Stimulated activated CD8-positive, alpha-beta memory T cell treated with anti-CD3 and anti-CD28 coated beads, Interleukin-4, amount 100 ng/mL, for 1 hour (primary cell): ENCODE measurements around the gene BET1.

ENCODE experiments used
- DNase-seq, 2 donors: peaks; one replicate each; pipeline ENCODE4 v3.0.0-alpha.2; 2020; ENCODE audit warnings: low read depth in 2 of 2, low spot score in 1 of 2

The BET1 gene

DNA sequence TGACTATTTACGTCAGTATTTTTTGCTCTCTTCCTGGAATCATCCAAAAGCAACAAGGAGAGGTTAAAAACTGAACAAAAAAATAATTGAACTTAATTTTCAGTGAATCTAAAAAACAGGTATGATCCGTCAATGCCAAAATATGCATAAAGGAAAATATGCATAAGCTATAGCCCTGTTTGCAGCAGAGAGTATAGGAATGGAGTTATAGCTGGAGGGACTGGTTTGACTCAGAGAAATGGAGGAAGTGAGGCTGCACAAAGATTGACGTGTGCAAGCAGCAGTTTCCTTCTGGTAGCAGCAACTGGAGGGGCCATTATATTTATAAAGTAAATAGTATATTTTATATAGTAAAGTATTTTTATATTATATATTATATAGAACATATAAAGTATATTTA lies 45.5 kb downstream of the BET1 start:
- no peak for DNase-seq

DNA sequence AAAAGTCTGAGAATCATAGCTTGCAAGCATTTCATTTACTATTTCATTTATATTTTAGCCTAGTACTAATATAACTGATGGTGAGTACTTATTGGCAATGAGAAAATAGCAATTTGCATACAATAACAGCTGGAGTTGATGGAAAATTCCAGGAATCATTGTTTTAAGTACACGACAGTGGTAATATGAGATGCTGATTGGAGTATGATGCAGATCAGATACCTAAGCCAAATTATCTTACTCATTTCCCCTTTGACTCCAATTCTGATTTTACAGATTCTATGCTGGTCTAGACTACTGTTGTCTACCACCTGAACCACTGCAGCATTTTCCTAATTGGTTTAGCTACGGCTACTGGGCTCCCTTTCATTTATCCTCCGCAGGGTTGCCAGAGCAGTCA lies 45.9 kb downstream of the BET1 start:
- no peak for DNase-seq

DNA sequence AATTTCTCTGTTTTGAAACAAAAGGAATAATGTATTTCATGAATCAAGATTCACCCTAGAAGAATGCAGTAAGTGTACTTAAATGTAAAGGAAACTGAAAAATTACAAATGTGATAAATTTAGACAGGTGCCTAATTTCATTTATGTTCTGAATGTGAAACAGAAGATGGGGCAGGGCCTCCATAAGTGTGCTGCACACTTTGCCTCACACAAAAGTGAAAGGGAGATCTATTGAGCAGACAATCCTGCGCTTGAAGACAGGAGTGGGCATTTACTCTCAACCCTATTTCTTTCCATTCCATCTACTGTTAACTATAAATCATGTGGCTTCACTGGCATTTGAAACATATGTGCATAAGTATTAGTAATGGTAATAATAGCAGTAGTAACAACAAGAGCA lies 46.4 kb downstream of the BET1 start:
- DNase-seq = no peak

DNA sequence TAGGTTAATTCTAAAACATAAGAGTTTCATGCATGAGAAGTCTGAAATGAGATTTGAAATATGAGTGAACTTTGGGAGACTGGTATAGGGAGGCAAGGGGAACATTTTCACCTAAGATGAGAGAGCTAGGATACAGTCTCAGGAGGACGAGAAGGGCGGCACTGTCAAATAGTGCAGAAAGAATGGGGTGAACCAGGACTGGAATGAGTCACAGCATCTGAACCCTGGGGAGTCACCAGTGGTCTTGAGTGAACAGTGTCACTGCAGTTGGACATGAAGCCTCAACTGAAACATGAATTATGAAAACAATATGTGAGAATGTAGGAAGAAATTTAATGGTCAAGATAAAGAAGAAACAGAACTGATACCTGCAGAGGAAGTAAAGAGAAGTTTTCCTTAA lies 48.9 kb downstream of the BET1 start:
- no peak for DNase-seq

DNA sequence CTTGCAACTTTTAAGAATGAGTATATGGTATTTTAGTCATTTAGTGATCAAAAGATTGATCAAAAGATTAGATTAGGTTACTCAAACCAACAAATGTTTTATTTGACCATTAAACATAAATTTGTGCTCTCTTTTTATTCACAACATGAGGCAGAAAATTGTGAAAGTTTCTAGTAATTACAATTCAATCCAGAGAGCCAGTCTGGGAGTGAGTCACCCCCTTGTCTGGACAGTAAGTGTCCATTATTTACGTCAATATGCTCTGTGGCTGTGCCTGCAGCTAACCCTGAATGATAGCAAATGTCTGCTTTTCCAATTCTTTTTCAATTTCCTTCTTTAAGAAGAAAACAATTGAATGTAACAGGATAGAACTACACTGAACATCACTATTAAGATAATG lies 54.7 kb downstream of the BET1 start:
- DNase-seq = no peak

DNA sequence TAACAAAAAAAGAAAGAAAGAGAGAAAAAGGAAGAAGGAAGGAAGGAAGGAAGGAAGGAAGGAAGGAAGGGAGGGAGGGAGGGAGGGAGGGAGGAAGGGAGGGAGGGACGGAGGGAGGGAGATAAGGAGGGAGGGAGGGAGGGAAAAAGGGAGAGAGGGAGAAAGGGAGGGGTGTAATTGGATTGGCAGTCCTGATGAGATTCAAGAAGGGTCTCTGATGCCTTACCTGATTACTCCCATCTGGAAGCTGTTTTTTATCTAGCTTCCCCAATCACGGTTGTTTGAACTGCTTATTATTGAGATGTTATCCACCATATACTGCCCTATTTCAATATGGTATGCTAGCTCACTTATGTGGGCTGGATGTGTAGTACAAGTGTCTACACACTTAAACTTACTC lies 55.3 kb downstream of the BET1 start:
- no peak for DNase-seq

DNA sequence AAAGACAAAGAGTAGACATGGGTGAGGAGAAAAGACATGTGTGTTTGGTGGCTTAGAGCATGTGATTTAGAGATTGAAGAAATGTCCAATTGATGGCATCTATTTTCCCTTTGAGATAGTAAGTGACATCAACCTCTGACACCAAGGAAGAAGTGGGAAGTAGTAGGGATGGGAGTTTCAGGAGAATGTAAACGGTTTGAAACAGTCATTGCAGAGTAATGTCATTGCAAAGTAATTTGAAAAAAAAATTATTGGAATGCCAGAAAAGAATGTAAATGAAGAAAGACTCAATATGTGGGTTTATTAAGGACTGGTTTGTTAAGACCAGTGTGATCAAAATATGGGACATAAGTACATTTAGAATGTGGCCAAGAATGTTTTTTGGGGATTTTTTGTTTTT lies 56.0 kb downstream of the BET1 start:
- no peak for DNase-seq

DNA sequence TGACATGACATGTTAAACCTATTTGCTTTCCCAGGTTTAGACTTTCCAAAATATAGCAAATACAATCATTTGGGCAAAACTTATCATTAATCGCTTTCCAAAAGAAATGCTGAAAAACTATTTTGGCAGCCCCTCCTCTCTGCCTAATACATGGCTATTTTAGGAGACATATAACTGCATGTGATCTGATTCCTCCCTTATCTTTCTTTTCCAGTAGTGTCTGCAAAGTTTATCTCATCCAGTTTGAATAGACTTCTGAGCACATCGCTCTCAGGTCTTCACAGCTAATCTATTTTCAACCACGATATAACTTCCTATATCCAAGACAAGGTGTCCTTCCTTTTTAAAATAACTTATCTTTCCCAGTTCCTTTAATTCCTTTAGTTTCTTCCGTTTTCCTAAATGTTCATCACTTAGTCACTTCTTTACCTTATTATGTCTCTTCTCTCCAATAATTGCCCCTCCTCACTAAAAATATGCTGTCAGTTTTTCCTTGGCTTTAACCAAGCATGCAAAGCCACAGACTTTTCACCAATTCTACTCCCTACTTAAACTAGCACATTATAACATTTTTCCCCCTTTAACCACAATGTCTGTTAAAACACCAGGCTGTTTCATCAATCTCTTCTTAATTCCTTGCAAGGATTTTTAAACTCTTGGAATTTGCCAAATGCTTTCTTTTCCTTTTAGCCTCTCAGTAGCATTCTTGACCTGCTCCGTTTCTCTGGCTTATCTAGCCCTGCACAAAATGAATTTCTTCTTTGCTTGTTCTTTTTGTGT lies 58.2 kb downstream of the BET1 start:
- no peak for DNase-seq

DNA sequence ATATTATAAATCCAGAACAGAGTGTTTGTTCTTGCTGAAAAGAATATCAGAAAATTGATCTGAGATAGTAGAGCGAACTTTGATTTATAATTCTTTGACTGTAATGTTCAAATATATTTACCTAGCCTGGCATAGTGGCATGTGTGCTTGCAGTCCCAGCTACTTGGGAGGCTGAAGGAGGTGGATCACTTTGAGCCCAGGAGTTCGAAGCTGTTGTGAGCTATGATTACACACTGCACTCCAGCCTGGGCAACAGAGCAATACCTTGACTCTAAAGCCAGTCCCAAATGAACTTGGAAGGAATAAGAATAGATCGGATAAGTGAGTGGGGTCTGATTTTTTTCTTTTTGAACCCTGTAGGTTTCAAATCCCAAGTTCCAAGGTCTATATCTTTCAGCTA lies 59.1 kb downstream of the BET1 start:
- no peak for DNase-seq

DNA sequence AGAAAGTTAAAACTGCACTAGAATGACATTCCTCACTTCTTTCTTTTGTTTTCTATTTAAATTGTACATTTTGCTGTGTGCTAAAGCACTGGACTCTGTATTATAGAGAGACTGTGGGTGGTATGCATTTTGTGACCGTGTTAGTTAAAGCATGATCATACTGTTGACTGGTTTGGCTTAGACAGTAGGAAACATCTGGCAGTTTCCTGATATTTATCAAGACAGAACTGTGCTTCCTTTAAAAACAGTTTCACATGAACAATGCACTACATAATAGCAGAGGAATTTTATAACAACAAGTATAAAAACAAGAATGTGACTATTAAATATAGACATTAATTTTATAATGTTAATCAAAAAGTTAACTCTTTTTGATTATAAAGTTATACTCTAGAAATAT lies 59.5 kb downstream of the BET1 start:
- DNase-seq = no peak

DNA sequence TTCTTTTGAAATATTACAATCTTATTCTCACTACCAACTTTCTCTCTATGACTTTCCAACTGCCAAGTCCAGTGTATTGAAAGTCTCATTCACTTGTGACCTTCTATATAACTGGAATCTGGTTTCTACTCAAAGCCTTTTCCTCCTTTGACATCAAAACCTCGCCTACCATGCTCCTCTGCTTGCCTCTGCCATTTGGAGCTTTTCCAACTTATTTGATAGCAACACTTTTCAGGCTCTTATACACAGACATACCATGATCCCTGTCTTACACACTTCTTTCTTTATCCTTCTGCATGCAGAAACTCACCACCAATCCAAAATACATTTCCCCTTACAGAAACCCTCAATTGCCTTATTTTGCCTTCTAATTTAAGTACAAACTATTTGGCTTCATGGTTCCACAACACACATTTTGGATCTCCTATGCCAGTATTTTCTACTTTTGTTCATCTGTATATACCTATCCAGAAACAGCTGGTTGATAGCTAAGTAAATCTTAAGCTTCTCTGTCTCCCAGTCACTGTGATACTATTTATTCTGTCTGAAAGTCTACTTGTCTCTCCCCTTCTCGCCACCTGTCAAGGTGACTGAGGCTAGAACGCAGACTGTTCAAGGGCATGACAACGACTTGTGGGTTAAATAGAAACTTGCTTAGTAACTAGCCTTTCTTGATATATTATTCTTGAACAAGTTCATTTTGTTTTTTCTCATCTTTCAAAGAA lies 60.2 kb downstream of the BET1 start:
- no peak for DNase-seq
